Right lobe of liver (tissue), 4 donors: ENCODE measurements around the gene CENATAC.

Source experiments
- CTCF ChIP-seq, 4 donors: fragments of 200-600 bp in 3 of 4; fragments of 450-650 bp in 1 of 4; IDR thresholded peaks; one replicate each; pipeline versions ENCODE4 v1.5.1 to v1.8.0; 2016 to 2022; ENCODE audit warnings: antibody characterized with exemption in 4 of 4, mild to moderate bottlenecking in 2 of 4
- POLR2A ChIP-seq: fragments of 450-650 bp; IDR thresholded peaks from one replicate; pipeline ENCODE4 v1.6.1; 2017; ENCODE audit warnings: antibody characterized with exemption, mild to moderate bottlenecking
- donor health status: DM: no; HTN: no; CAD: no.
- donor health status: DM: no; HTN: no; CAD: no.
- donor health status: DM: no; HTN: yes; CAD: no.

- no peak for TF ChIP-seq CTCF (IDR thresholded peaks at IDR 0.05)
- TF ChIP-seq POLR2A: no peak
Observed at GRCh38 chr11:119046489-119046888, 48.6 kb downstream of the CENATAC start.
